PC-9 (cell line): ENCODE measurements around the gene TOR4A. TPM values are rescaled to one million over a fixed set of nuclear protein-coding genes. Genes with fewer than 3 reads are reported as not detected.

Source experiments
- BruUV-seq: library from RNA; stranded (reverse); fragments of 400-500 nt; replicated peaks from 2 replicates; lab custom pipeline; 2021; lab: Mats Ljungman, UMichigan
- CTCF ChIA-PET: fragments of 300-600 bp; sonication (Branson Sonifier 250); formaldehyde crosslinking; loops from one replicate; lab custom pipeline; 2022; ENCODE audit warnings: antibody characterized with exemption; lab: Charles Lee
- POLR2A ChIA-PET: fragments of 300-600 bp; sonication (Branson Sonifier 250); formaldehyde crosslinking; loops from one replicate; lab custom pipeline; 2022; ENCODE audit warnings: antibody characterized with exemption; ENCODE audit not compliant: unreplicated experiment; lab: Charles Lee
- DNase-seq, 2 experiments: peaks; one replicate each; pipeline versions ENCODE4 v3.0.0 to v3.0.0-alpha.2; 2015 to 2022; ENCODE audit warnings: mixed read lengths in 1 of 2
- H2AFZ ChIP-seq: fragments of 200-600 bp; sonication (generic); 2 replicates; pipeline ENCODE4 v1.8.1; 2017; ENCODE audit warnings: antibody characterized with exemption
- H3F3A ChIP-seq: fragments of 200-600 bp; sonication (generic); 2 replicates; pipeline ENCODE4 v1.8.1; 2017; ENCODE audit warnings: antibody characterized with exemption, mild to moderate bottlenecking, low read depth; ENCODE audit not compliant: insufficient read depth
- H3K27ac ChIP-seq: fragments of 200-600 bp; sonication (generic); 2 replicates; pipeline ENCODE4 v1.6.1; 2016; ENCODE audit warnings: mixed run types
- H3K27me3 ChIP-seq: fragments of 200-600 bp; sonication (generic); 2 replicates; pipeline ENCODE4 v1.6.1; 2016; ENCODE audit warnings: low read depth, mixed run types; ENCODE audit not compliant: insufficient read depth
- H3K36me3 ChIP-seq: fragments of 200-600 bp; sonication (generic); 2 replicates; pipeline ENCODE4 v1.6.1; 2016; ENCODE audit warnings: low read depth, mixed run types
- H3K4me1 ChIP-seq: fragments of 200-600 bp; sonication (generic); replicated peaks from 2 replicates; pipeline ENCODE4 v1.6.1; 2016; ENCODE audit warnings: mixed run types; ENCODE audit not compliant: insufficient read depth
- H3K4me2 ChIP-seq: fragments of 200-600 bp; sonication (generic); 2 replicates; pipeline ENCODE4 v1.6.1; 2017; ENCODE audit warnings: mixed run types
- H3K4me3 ChIP-seq: fragments of 200-600 bp; sonication (generic); 2 replicates; pipeline ENCODE4 v1.6.1; 2016; ENCODE audit warnings: mixed run types
- H3K79me2 ChIP-seq: fragments of 200-600 bp; sonication (generic); 2 replicates; pipeline ENCODE4 v1.6.1; 2017; ENCODE audit warnings: low read depth, mixed run types
- H3K9me2 ChIP-seq: fragments of 200-600 bp; sonication (generic); 2 replicates; pipeline ENCODE4 v1.8.1; 2017; ENCODE audit warnings: mild to moderate bottlenecking; ENCODE audit not compliant: insufficient read depth
- H3K9me3 ChIP-seq: fragments of 200-600 bp; sonication (generic); 2 replicates; pipeline ENCODE4 v1.8.1; 2016; ENCODE audit warnings: low read depth; ENCODE audit not compliant: insufficient read depth
- H4K20me1 ChIP-seq: fragments of 200-600 bp; sonication (generic); 2 replicates; pipeline ENCODE4 v1.8.1; 2017; ENCODE audit not compliant: insufficient read depth
- CTCF ChIP-seq: fragments of 200-600 bp; sonication (generic); conservative IDR thresholded peaks from 2 replicates; pipeline ENCODE4 v1.6.1; 2017; ENCODE audit warnings: mixed run types, antibody characterized with exemption, mild to moderate bottlenecking, moderate library complexity
- EZH2 ChIP-seq: fragments of 200-600 bp; sonication (generic); IDR thresholded peaks from 2 replicates; pipeline ENCODE4 v1.8.0; 2017; ENCODE audit warnings: antibody characterized with exemption, low read depth
- intact Hi-C: fragments of 100-400 bp; cut with micrococcal nuclease; formaldehyde crosslinking; loops from one replicate; pipeline ENCODE4 v1.10.0; 2022; ENCODE audit not compliant: unreplicated experiment
- total RNA-seq: library from RNA; stranded (reverse); gene quantifications from 2 replicates; pipeline ENCODE4 v1.2.3, GENCODE V29; 2021

The TOR4A gene
- total RNA-seq, 1 experiment from 2014 or later, result 48.9 TPM

GRCh38 chr9:137305798-137306065, 28.2 kb downstream of the TOR4A start:
- H3F3A ChIP-seq, result peaks cover 21% of the 10 kb centered on the region; the same call in 1 of the 2 replicates
- DNase-seq, result no peak
- H3K27ac ChIP-seq, result no peak overlapping the region
- H3K79me2 ChIP-seq, result peaks cover 3% of the 10 kb centered on the region
- H3K4me1 ChIP-seq, result peaks cover 23% of the 10 kb centered on the region
- ChIA-PET POLR2A (no interaction called here), CTCF (interaction anchor here (0.6 kb wide), 1 partner anchor 229 kb away, joined by 4 read pairs; no protein-coding TSS in a partner anchor)
- H3K27me3 ChIP-seq, result no peaks in the 10 kb centered on the region
- no TSS peak for BruUV-seq
- H3K9me3 ChIP-seq, result no peaks in the 10 kb centered on the region
- no peak for TF ChIP-seq EZH2
- TF ChIP-seq CTCF, result no peak
- H3K4me2 ChIP-seq, result no peak overlapping the region
- no peaks in the 10 kb centered on the region for H3K9me2 ChIP-seq
- H2AFZ ChIP-seq, result no peak overlapping the region
- no peaks in the 10 kb centered on the region for H3K36me3 ChIP-seq
- intact Hi-C loops, result no loop called here
- no peak overlapping the region for H3K4me3 ChIP-seq
- no peaks in the 10 kb centered on the region for H4K20me1 ChIP-seq

- Histone ChIP-seq H2AFZ (no peak overlapping the region), H3K4me2 (no peak overlapping the region), H3K4me3 (no peak overlapping the region), H4K20me1 (no peaks in the 10 kb centered on the region), H3K9me3 (no peaks in the 10 kb centered on the region), H3F3A (peaks cover 23% of the 10 kb centered on the region; the same call in 1 of the 2 replicates), H3K4me1 (peaks cover 28% of the 10 kb centered on the region), H3K27me3 (no peaks in the 10 kb centered on the region), H3K27ac (no peak overlapping the region), H3K36me3 (no peaks in the 10 kb centered on the region), H3K79me2 (no peaks in the 10 kb centered on the region), H3K9me2 (no peaks in the 10 kb centered on the region)
- POLR2A ChIA-PET, result no interaction called here
- DNase-seq, result no peak
- BruUV-seq, result no TSS peak
- no peak for TF ChIP-seq CTCF
- TF ChIP-seq EZH2, result no peak
- intact Hi-C loops, result no loop called here
- CTCF ChIA-PET, result interaction anchor here (0.6 kb wide), 2 partner anchors 11 to 229 kb away, joined by 4 to 6 read pairs; no protein-coding TSS in a partner anchor
These were observed 28.7 kb downstream of the TOR4A start for GRCh38 chr9:137306066-137306849.

- no peaks in the 10 kb centered on the region for H4K20me1 ChIP-seq
- H3K4me3 ChIP-seq, result no peak overlapping the region
- TF ChIP-seq CTCF (no peak), EZH2 (no peak)
- CTCF ChIA-PET, result interaction anchor here (0.6 kb wide), 1 partner anchor 10 kb away, joined by 6 read pairs; no protein-coding TSS in a partner anchor
- no peak overlapping the region for H3K27ac ChIP-seq
- BruUV-seq, result no TSS peak
- no peaks in the 10 kb centered on the region for H3K36me3 ChIP-seq
- no peak overlapping the region for H3K4me2 ChIP-seq
- H3K9me3 ChIP-seq, result no peaks in the 10 kb centered on the region
- H3K9me2 ChIP-seq, result no peaks in the 10 kb centered on the region
- no peaks in the 10 kb centered on the region for H3K79me2 ChIP-seq
- DNase-seq, result no peak
- POLR2A ChIA-PET, result no interaction called here
- H3F3A ChIP-seq, result peaks cover 20% of the 10 kb centered on the region; the same call in 1 of the 2 replicates
- no peak overlapping the region for H2AFZ ChIP-seq
- H3K4me1 ChIP-seq, result peaks cover 32% of the 10 kb centered on the region
- no peaks in the 10 kb centered on the region for H3K27me3 ChIP-seq
- intact Hi-C loops, result no loop called here
These were observed 29.3 kb downstream of the TOR4A start for GRCh38 chr9:137306850-137307254.
